GM20431 (cell line): ENCODE data around the gene LNPEP.

Experiments used
- in situ Hi-C: fragments of 300-500 bp; cut with MseI, MboI; formaldehyde crosslinking; loops from one replicate; pipeline ENCODE4 v1.15.0; 2020; ENCODE audit warnings: low sequenced_read_pairs; ENCODE audit not compliant: unreplicated experiment

Gene LNPEP

DNA sequence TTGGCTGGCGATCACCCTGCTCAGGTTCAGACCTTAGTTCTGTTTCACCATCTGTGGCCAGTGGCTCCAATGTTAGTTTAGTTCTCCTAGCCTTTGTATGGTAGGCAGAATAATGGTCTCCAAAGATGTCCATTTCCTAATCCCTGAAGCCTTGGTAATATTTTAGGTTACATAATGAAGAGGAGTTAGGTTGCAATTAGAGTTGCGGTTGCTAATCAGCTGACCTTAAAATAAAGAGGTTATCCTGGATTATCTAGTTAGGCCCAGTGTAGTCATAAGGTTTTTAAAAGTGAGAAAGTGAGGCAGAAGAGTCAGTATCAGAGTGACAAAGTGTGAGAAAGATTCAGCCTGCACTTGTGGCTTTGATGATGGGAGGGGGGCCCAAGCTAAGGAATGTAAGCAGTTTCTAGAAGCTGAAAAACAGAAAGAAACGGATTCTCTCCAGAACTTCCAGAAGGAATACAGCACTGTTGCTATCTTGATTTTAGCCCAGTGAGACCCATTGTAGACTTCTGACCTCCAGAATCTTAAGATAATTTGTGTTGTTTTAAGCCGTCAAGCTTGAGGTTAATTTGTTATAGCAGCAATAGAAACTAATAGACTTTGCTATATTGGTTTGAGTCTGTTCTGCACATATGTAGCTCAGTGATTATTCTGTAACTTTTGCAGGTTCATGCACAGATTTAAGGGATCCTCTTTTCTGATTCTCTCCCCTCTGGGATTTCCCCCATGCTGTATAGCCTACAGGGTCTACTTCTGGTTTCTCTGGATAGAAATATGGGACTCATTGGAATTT is 21.6 kb downstream of the LNPEP start:
- in situ Hi-C loops: no loop called here

DNA sequence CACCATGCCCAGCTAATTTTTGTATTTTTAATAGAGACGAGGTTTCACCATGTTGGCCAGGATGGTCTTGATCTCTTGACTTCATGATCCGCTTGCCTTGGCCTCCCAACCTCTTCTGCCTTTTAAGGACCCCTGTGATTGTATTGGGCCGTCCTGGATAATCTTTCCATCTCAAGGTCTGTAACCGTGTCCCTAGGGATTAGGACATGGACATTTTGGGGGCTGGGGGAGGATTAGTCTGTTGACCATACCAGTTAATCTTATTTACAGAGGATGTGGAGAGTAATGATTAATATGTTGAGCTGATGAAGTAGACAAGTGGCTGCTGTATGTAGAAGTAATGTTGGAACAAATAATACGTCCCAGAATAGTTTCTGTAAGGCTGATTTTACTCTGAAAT is 23.1 kb downstream of the LNPEP start:
- in situ Hi-C loops: no loop called here

DNA sequence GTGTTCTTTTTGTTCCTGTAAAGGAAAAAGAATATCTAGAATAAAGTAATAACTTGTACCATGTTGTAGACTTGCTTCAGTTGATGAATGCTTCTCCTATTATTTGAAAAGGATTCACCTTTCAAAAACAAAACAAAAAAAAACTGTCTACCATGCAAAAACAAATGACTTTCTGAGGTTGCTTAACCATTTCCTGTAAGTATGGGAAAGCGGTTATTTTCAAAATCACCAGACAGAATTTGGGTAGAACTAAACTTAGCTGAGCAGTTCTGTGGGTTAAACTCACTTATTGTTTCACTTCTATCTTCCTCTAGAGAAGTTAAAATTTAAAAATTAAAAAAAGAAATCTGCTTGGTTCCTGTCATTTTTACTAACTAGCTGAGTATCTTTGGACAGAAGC is 25.2 kb downstream of the LNPEP start:
- in situ Hi-C loops: no loop called here

DNA sequence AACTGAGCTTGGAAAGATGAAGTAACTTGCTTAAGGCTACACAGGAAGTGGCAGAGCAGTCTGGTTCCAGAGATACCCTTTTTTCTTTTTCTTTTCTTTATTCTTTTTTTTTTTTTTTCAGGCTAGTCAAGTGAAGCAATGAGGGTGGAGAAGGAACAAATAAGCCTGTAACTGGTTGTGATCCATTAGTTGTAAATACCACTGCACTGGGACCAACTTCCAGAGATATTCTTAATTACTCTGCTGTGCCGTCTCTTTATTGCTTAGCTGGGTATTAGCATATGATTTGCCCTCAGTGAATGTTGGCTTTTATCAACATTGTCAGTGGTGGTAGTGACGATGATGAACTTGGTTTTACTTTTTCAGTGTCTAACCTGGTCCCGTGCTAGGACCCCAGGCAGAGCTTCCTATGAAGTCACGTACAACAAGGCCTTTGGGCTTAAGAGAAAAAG is 26.7 kb downstream of the LNPEP start:
- in situ Hi-C loops: no loop called here

DNA sequence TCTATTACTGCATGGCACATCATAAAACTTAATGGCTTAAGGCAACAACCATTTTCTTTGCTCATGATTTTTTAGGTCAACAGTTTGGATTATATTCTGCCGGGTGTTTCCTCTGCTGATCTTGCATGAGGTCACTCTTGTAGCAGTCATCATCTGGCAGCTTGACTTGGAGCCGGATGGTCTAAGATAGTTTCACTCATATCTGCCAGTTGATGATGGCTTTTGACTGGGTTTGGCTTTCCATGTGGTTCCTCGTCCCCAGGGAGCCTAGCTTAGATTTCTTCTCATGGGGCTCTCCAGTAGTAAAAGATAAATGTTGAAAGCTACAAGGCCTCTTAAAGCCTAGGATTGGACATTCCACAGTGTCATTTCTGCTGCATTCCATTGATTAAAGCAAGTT is 27.4 kb downstream of the LNPEP start:
- in situ Hi-C loops: no loop called here

DNA sequence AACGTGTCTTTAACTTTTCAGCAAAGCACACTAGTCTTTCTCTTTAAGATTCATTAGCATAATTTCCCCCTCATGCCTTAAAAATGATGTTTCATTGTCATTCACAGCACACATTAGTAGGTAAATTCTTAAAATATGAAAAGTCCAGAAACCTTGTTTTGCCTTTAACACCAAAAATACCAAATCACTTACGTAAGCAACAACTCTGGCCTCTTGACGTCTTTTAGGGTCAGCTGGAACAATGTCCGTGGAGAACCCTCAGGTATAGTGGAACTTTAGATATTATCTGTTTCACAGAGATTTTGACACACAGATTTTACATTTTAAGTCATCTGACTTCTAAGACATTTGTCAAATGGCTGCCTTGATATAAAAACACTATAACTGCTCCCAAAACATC is 30.9 kb downstream of the LNPEP start:
- in situ Hi-C loops: no loop called here

DNA sequence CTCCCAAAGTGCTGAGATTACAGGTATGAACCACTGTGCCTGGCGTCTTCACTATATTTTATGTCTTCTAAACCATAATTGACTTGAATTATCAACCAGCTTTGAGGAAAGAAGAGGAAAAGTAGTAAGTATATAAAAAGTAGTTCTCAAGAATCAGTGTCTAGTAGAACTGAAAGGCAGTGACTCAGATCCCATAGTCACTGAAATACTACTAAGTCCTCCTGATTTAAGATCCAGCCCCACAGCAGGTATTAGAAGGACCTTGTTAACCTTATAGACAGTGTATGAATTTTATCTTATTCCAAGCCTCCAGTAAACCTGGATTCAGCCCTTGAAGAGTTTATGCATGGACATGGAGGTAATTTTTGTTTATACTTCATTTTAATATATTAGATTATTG is 31.5 kb downstream of the LNPEP start:
- in situ Hi-C loops: no loop called here

DNA sequence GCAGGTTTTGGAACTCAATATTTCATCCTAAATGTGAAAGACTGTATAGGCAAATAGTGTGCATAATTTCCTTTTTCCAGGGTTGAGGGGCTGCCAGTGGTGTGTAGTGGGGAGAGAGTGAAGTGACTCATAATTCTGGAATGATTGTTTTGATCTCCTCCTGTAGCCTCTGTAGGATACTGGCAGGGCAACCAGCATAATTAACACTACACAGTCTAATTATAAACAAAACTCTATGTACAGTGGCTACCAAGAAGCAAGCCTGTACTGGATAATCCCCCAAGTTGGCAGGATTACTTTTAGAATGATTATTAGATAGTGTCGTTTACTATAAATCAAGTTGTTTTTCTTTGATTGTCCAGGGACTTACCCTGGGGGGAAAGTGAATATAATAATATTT is 32.2 kb downstream of the LNPEP start:
- in situ Hi-C loops: no loop called here

DNA sequence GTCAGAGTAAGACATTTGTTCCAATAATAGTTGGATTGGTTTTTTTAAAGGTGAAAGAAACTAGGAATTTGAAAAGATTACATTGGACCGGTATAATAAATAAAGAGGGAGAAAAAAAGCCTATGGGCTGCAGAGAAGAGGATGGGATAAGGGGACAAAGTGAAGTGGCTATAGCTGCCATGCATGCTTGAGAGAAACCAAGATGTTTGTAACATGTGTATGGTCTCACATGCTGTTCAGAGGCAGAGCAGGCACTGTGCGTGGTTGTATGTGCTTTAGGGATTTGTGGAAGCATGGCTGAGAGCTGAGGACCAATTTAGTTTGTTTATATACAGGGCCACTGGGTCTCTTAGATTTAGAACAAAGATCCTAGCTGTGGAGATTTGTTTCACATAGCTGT is 32.7 kb downstream of the LNPEP start:
- in situ Hi-C loops: no loop called here

DNA sequence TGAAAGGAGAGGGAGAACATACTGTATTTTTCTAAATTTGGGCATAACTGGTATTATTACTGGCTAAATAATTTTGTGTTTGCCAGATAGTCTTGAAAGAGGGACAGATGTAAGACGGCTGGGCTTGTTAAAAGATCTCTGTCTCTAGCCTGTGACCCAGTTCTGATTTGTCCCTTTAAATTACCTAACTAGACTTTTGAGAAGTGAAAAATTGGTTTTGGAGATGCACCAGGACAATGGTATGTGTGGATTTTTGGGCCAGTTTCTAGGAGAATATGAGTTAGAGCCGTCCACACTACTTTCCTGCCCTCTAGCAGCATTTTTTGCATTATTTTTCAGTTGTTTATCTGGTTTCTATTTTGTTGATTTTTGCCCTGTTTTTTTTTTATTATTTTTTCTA is 33.5 kb downstream of the LNPEP start:
- in situ Hi-C loops: no loop called here

DNA sequence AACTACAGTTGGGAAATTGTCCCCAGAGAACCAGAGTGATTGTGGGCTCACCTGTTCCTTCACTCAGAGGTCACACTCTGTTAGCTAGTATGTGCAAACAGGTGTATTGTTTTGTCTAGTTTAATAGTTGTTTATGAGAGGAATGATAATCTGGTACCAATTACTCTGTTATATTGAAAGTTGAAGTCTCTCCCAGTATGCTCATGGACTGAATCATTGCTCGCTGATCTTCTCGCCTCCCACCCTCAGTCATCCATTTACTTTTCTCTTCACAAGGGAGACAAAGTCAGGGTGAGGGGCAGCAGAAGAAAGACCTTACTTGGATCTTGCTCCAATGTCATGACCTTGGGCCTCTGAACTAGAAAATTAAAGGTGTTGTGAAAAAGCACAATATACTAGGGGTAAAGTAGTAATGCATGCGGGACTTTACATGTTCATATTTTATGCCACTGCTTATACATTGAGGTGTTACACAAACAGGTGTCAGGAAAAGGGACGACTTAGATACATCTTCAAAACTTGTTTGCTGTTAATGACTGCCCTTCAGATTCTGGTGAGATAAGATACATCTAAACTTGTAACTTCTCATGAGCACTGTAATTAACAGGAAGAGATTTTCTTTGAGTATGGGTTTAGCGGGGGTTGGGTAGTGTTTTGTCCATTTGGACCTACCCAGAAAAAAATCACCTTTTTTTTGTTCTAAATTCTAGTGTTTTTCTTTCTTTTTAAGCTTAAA is 36.9 kb downstream of the LNPEP start:
- in situ Hi-C loops: no loop called here

DNA sequence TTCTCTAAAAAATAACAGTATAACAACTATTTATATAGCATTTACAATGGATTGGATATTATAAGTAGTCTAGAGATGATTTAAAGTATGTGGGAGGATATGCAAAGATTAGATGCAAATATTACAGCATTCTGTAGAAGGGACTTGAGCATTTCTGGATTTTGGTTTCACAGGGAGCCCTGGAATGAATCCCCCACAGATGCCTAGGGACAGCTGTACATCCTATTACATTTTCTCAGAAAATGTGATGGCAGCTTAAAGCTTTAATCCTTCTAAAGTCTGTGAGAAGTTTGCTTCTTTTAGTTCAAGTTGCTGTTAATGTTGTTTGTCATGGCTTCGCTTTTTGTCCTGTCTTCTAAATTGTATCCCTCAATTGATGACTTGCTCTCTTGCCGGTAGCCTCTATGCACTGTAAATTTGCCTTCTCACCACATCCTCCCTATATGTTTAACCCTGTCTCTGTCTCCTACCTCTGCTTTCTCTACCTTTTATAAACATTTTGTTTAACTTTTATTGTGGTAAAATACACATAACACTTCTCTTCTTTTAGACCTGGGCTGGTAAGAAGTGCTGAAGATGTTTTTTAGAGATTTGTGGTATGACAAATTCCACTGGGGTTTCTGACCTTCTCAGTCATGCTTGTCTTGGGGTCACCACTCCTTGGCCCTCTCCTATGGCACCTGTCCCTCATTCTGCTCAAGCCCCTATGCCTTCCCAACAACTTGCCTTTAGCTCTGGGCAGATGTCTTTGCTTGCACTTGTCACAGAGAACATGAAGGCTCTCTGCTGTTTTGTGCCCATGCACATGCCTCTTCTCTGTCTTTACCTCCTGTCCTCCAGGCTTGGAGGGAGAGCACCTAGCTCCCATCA is 37.9 kb downstream of the LNPEP start:
- in situ Hi-C loops: no loop called here

DNA sequence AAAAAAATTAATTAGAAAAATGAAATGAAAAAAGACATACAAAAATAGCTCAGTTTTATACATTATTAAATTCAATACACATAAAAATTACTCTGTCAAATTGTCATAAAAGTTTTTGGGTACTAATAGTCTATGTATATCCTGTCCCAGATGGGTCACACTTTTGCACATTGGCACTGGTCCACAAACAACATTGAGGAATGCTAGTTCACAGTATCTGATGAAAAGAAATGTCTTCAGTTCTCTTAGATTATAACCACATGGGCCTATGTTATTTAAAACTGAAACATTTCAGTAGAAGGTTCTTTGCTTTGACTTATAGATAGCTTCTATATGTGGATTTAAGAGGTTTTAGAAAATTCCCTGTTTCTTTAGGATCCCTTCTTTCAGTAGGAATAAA is 39.8 kb downstream of the LNPEP start:
- in situ Hi-C loops: no loop called here

DNA sequence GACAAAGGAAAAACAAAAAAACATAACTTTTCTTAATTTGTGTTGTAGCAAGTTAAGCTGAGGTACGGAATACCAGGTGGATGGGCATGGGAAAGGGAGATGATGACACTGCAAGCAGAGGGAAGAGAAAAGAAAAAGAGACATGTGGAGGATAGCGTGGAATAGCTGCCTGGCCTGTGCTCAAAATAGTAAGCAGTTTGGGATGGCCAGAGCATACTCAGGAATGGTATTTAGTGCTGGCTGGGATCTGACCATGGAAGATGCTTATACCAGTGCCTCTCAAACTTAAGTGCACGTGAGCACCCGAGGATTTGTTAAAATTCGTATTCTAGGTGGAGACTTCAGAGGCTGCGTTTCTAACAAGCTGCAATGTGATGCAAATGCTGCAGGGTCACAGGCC is 41.3 kb downstream of the LNPEP start:
- in situ Hi-C loops: no loop called here

DNA sequence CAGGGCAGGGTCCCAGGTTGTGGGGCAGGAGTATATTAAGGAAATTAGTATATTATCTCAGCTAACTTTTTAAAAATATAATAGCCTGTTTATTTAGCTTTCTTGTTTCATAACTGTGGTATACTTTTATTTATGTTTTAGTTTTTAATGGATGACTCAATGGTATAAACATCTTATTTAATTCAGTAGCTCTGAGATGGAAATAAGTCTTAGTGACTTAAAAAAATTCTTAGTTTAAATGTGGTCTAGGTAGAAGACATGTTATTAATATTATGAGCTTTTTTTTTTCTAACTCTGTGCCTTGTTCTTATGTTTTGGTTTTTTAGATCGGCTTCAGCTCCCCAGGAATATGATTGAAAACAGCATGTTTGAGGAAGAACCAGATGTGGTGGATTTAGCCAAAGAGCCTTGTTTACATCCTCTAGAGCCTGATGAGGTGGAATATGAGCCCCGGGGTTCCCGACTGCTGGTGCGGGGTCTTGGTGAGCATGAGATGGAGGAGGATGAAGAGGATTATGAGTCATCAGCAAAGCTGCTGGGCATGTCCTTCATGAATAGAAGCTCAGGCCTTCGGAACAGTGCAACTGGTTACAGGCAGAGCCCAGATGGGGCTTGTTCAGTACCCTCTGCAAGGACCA is 43.1 kb downstream of the LNPEP start:
- in situ Hi-C loops: no loop called here

DNA sequence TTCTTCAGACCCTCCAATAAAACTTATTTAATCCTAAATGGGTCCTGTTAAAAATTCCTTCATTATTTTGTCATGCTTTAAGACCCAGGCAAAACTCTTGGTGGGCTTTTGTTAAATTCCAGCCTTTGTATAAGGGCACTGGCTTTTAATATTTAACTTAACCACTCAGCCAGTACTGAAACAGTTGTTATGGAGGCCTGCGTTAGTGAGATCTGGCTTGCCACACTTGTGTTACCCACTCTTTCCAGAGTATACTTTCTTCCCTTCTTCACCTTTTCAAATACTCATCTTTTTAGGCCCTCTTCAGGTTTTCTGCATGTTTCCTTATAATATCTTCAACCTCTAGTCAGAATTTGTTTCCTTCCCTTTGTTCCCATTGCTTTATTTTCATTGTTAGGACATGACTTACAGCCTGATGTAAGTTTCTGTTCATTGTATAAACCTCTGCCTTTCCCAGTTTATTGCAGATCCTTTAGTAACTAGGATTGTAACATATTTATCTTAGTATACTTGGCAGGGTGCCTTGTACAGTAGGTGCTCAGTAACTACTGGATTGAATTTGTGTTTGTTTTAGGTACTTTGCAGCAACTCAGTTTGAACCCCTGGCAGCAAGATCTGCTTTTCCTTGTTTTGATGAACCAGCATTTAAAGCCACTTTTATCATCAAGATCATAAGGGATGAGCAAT is 48.8 kb downstream of the LNPEP start:
- in situ Hi-C loops: no loop called here

DNA sequence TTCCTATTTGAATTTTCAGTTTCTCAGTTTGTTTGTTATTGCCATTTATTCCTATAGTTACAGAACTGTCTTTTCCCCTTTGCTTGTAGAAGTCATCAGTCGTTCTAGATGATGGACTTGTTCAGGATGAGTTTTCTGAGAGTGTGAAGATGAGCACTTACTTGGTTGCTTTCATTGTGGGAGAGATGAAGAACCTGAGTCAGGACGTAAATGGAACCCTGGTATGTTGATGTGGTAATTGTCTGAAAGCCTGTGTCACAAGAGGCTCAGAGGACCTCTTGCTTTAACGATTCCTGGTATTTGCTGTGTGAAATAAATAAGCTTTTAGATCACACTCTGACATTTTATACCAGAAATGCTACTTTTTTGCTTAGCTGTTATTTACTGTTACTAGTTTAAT is 50.6 kb downstream of the LNPEP start:
- in situ Hi-C loops: no loop called here

DNA sequence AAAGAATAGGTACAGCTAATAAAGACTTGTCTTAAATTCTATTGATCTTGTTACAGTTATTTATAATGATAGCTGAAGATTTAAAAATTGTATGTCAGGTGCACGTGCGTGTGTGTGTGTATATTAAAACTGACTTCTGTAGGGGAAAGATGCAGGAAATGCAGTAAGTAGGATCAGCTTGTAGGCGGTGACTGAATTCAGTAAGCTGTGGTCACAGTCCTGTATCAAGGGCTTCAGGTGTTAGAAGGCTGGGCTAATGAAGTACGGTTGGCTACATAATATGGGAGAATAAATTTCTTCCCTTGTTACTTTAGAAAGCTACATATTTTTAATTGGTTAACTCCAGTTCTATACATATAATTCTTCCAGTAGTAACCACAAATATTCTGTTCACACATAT is 54.2 kb downstream of the LNPEP start:
- in situ Hi-C loops: no loop called here

DNA sequence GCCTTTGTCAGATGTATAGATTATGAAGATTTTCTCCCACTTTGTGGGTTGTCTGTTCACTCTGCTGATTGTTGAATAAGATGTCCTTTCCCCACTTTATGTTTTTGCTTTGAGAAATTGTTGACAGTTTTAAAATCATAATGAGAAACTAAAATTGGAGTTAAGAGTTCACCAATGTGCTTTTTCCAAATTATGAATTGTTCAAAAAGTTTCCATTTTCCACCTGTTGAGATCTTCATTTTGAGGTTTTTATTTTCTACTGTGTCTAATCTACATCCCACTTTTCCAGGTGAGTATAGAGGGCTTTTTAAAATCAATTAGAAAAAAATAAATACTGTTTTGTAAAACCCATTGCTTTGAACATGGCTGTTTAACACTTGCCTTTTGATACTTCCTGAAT is 55.8 kb downstream of the LNPEP start:
- in situ Hi-C loops: no loop called here

DNA sequence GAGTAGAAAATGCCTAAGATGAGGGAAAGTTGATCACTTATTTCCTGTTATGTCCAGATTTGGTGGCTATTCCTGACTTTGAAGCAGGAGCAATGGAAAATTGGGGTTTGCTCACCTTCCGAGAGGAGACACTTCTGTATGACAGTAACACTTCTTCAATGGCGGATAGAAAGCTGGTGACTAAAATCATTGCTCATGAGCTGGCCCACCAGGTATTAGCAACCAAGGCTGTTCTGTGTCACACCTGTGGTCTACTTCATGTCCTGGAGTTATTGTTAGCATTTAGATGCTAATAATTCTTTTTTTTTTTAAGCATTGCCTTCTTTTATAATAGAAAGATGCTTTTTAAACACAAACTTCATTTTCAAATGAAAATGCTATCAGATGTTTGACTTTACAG is 57.9 kb downstream of the LNPEP start:
- in situ Hi-C loops: no loop called here
